OCI-LY7 (cell line): Measurements from ENCODE around the gene SYVN1.

ENCODE experiments used
- CTCF ChIP-seq: fragments of 200-600 bp; sonication (generic); conservative IDR thresholded peaks from 2 replicates; pipeline ENCODE4 v1.5.1; 2014; ENCODE audit warnings: mild to moderate bottlenecking, antibody characterized with exemption, low read length, moderate library complexity, mixed read lengths
- EZH2phosphoT487 ChIP-seq: fragments of 200-600 bp; sonication (generic); IDR thresholded peaks from 2 replicates; pipeline ENCODE4 v1.6.1; 2018; ENCODE audit warnings: low read depth, borderline replicate concordance, mild to moderate bottlenecking, mixed run types, antibody characterized with exemption, low read length, moderate library complexity, mixed read lengths

GRCh38 chr11:65121447-65121864 lies 12.9 kb downstream of the SYVN1 start:
- TF ChIP-seq EZH2phosphoT487 (no peak), CTCF (no peak)
